ENCODE data around the gene PDE6H. TPM values are rescaled to one million over a fixed set of nuclear protein-coding genes. Genes with fewer than 3 reads are reported as not detected.

Gene PDE6H
- not detected in 2 replicates for total RNA-seq

GRCh38 chr12:14972816-14973215 lies at the start of gene PDE6H:
Gene PDE6H (plus strand): TSS chr12:14973042. CDS start chr12:14978013, 4,971 bp downstream.

GRCh38 chr12:14938301-14938700 lies 34.5 kb upstream of the PDE6H start, which contains the start of gene ERP27:
Gene ERP27 (minus strand): TSS chr12:14938537. CDS start chr12:14938508, 29 bp downstream.

DNA sequence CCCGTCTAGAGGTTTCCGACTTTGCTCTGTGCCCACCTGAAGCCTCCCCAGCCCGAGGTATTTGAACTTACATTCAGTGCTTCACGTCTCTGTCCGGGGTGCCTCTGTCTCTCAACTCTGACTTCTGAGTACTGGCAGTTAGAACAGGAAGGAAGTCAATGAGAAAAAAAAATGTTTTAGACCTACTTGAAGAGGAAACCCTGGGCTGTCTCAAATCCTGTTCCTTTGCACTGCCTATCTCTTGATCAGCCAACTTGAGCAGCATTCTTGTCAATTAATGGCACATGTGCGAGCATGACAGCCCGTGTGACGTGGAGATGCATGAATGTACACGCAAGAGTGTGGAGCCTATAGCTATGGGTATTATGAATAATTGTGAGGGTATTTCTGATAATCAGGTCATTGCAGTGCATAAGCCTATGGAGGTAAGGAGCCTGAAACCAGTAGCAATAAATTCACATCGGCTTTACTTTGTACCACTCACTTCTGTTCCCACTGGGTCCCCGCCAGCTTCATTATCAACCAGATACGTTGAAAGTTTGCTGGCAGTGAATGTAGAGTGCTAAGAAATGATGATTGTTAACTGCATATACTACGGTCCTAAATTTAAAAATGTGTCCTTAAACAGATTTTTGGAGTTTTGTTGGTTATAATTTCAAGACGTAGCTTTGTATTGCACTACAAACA lies 11.2 kb upstream of the PDE6H start, which contains the start of gene ARHGDIB:
Gene ARHGDIB, minus strand, starts transcription at position 136 of the 687 bp plus-strand sequence. CDS start 10,889 bp downstream, outside the sequence.

Other genes with a start within 250 kb of the PDE6H start
- 16.1 and 18.4 TPM in 2 replicates for gene WBP11, start 169.6 kb upstream of the PDE6H start, total RNA-seq
- gene C12orf60, start 169.4 kb upstream of the PDE6H start, total RNA-seq: 1.4 and 1.9 TPM in 2 replicates
- not detected in 2 replicates for gene SMCO3, start 158.9 kb upstream of the PDE6H start, total RNA-seq
- not detected in 2 replicates for gene ART4, start 129.5 kb upstream of the PDE6H start, total RNA-seq
- gene MGP, start 87.2 kb upstream of the PDE6H start, total RNA-seq: 11.2 and 12.8 TPM in 2 replicates
- gene ERP27, start 34.5 kb upstream of the PDE6H start, total RNA-seq: not detected in 2 replicates
- 17.3 and 26.9 TPM in 2 replicates for gene ARHGDIB, start 11.4 kb upstream of the PDE6H start, total RNA-seq
- gene RERG, start 248.4 kb downstream of the PDE6H start, total RNA-seq: 3.5 and 3.7 TPM in 2 replicates

Data from myometrial cell (primary cell).